ENCODE results near the gene KANSL1. TPM values are rescaled to one million over a fixed set of nuclear protein-coding genes. Genes with fewer than 3 reads are reported as not detected.

Gene KANSL1
- total RNA-seq, 1 donor = 171 TPM

DNA sequence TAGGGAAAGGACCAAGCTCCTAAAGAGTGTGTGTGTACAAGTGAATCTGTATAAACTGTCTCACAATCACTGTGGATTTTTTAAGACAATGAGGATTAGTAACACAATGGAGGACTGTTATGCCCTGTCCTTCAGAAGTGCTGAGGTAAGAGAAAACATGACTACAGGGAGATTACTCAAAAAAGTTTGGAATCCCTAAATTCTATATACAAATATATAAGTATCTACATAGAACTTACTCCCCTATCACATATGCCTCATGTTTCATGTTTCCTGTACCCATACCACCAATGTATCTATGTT is 112.3 kb downstream of the KANSL1 start:
- DNase-seq (ENCODE audit: low read depth) = no peak
- TF ChIP-seq, protein P1, sequence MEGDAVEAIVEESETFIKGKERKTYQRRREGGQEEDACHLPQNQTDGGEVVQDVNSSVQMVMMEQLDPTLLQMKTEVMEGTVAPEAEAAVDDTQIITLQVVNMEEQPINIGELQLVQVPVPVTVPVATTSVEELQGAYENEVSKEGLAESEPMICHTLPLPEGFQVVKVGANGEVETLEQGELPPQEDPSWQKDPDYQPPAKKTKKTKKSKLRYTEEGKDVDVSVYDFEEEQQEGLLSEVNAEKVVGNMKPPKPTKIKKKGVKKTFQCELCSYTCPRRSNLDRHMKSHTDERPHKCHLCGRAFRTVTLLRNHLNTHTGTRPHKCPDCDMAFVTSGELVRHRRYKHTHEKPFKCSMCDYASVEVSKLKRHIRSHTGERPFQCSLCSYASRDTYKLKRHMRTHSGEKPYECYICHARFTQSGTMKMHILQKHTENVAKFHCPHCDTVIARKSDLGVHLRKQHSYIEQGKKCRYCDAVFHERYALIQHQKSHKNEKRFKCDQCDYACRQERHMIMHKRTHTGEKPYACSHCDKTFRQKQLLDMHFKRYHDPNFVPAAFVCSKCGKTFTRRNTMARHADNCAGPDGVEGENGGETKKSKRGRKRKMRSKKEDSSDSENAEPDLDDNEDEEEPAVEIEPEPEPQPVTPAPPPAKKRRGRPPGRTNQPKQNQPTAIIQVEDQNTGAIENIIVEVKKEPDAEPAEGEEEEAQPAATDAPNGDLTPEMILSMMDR (IDR thresholded peaks at IDR 0.05; ENCODE audit: insufficient read depth, low read depth, low read length) = no peak
- H3K4me3 ChIP-seq (ENCODE audit: low read depth, low read length) = no peak overlapping the region

DNA sequence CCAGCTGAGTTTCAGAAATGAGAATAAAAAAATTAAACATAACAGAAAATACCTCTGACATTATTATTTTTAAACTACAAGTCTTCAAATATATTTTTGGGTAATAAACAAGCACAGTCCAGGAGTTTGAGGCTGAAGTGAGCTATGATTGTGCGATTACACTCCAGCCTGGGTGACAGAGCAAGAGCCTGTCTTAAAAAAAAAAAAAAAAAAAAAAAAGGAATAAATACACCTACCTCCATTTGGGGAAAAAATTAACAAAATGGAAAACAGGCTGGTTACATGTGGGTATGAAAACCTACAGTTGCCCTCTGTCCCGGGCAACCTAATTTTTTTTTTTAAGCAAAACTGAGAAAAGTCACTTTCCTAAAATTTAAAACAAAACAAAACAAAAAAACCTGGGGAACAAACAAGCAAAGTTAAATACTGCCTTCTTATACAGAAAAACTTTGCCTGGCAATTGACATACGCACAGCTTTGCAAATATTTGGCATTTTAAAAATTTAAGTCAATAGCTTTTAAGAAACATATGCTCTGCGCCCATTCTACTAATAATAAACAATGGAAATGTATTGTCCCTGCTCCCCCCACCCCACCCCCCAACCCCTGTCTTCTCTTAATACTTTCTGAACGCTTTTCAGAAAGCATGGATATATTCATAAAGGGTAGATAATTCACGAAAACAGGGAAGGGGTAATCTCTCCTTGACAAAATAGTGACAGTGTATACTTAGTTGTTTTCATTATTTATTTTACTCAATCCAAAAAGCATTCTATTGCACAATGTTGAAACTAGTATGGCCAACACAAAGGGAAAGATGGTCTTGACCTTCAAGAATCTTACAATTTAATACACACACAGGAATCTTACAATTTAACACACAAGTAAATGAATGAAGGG is 112.9 kb downstream of the KANSL1 start:
- DNase-seq (ENCODE audit: low read depth) = no peak
- no peak overlapping the region for H3K4me3 ChIP-seq (ENCODE audit: low read depth, low read length)
- TF ChIP-seq, protein P1 (IDR thresholded peaks at IDR 0.05; ENCODE audit: insufficient read depth, low read depth, low read length) = no peak

DNA sequence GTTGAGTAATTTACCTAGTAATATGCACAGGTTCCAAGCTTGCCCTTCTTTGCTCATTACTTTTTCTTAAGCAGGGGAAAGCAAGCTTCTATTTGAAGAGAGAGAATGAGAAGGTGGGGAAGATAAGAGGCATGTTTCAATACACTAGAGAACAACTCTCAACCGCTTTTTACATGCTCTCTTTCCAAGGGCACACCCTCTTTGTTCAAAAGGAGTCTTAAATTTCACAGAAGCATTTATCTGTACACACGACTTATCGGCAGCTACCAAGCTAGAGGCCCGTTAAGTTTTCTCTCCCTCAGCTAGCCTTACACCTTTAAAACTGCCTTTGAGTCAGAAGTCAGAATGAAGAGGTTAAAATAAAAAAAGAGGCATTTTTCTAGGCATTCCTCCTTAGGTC is 114.6 kb downstream of the KANSL1 start:
- TF ChIP-seq, protein P1 (IDR thresholded peaks at IDR 0.05; ENCODE audit: insufficient read depth, low read depth, low read length) = no peak
- DNase-seq (ENCODE audit: low read depth) = no peak
- H3K4me3 ChIP-seq (ENCODE audit: low read depth, low read length) = no peak overlapping the region

DNA sequence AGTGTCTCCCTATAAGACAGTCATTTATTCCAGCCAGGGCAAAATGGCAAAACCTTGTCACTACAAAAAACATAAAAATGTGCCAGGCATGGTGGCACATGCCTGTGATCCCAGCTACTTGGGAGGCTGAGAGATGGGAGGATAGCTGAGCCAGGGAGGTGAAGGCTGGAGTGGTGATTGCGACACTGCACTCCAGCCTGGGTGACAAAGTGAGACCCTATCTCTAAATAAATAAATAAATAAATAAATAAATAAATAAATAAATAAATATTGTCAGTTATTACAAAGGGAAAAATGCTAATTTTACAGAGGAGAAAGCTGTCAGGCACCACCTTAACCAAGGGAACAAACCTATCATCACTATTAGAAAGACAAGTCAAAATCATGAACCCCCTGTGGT is 118.7 kb downstream of the KANSL1 start:
- H3K4me3 ChIP-seq (ENCODE audit: low read depth, low read length) = no peak overlapping the region
- no peak for DNase-seq (ENCODE audit: low read depth)
- TF ChIP-seq, protein P1 (IDR thresholded peaks at IDR 0.05; ENCODE audit: insufficient read depth, low read depth, low read length) = no peak

GRCh38 chr17:46072998-46073397 is 120.2 kb downstream of the KANSL1 start:
- DNase-seq (ENCODE audit: low read depth) = peak; percentile 70
- peak overlapping the region; percentile 15 for H3K4me3 ChIP-seq (ENCODE audit: low read depth, low read length)
- TF ChIP-seq, protein P1 (IDR thresholded peaks at IDR 0.05; ENCODE audit: insufficient read depth, low read depth, low read length) = no peak

- no peak overlapping the region for H3K4me3 ChIP-seq (ENCODE audit: low read depth, low read length)
- TF ChIP-seq, protein P1 (IDR thresholded peaks at IDR 0.05; ENCODE audit: insufficient read depth, low read depth, low read length) = no peak
- DNase-seq (ENCODE audit: low read depth) = no peak
Observed at GRCh38 chr17:46071796-46072195, 121.4 kb downstream of the KANSL1 start.

GRCh38 chr17:46064460-46064859 is 128.8 kb downstream of the KANSL1 start:
- TF ChIP-seq, protein P1 (IDR thresholded peaks at IDR 0.05; ENCODE audit: insufficient read depth, low read depth, low read length) = no peak
- no peak for DNase-seq (ENCODE audit: low read depth)
- no peak overlapping the region for H3K4me3 ChIP-seq (ENCODE audit: low read depth, low read length)
